Activated naive CD8-positive, alpha-beta T cell treated with anti-CD3 and anti-CD28 coated beads, Interleukin-2, amount 10 ng/mL, durations not matched to agents 7 days and 5 days (primary cell): ENCODE measurements around the gene SULT1A3. TPM values are rescaled to one million over a fixed set of nuclear protein-coding genes. Genes with fewer than 3 reads are reported as not detected.

ENCODE experiments used
- total RNA-seq, 2 experiments: library from RNA; stranded (reverse); gene quantifications; one replicate each; pipeline ENCODE4 v1.2.3, GENCODE V29; 2021

Gene SULT1A3
- total RNA-seq, 2 experiments from 2014 or later, result 31.8 to 32.3 TPM

Other genes starting within 250 kb of the SULT1A3 start
- gene TMEM219, start 237.2 kb upstream of the SULT1A3 start, total RNA-seq, result 10 to 100 TPM; 67.8 to 74.5 TPM
- 10 to 100 TPM; 51.6 to 53.4 TPM for gene TAOK2, start 225.4 kb upstream of the SULT1A3 start, total RNA-seq
- 10 to 100 TPM; 35.1 to 37.3 TPM for gene HIRIP3, start 203.6 kb upstream of the SULT1A3 start, total RNA-seq
- gene INO80E, start 203.0 kb upstream of the SULT1A3 start, total RNA-seq, result 100 to 1,000 TPM; 113 to 118 TPM
- not detected for gene DOC2A, start 188.2 kb upstream of the SULT1A3 start, total RNA-seq
- not detected for gene C16orf92, start 176.1 kb upstream of the SULT1A3 start, total RNA-seq
- 1 to 10 TPM; 3.9 to 5.5 TPM for gene TLCD3B, start 168.0 kb upstream of the SULT1A3 start, total RNA-seq
- 1,000 to 10,000 TPM; 1,486 to 1,632 TPM for gene ALDOA, start 133.5 kb upstream of the SULT1A3 start, total RNA-seq
- gene PPP4C, start 123.3 kb upstream of the SULT1A3 start, total RNA-seq, result 100 to 1,000 TPM; 123 to 133 TPM
- 1 to 10 TPM; 2.4 to 3.0 TPM for gene TBX6, start 107.3 kb upstream of the SULT1A3 start, total RNA-seq
- 100 to 1,000 TPM; 135 to 139 TPM for gene YPEL3, start 103.0 kb upstream of the SULT1A3 start, total RNA-seq
- 10 to 100 TPM; 14.3 to 18.6 TPM for gene GDPD3, start 85.7 kb upstream of the SULT1A3 start, total RNA-seq
- gene MAPK3, start 76.0 kb upstream of the SULT1A3 start, total RNA-seq, result 10 to 100 TPM; 77.6 to 81.4 TPM
- 1,000 to 10,000 TPM; 1,426 to 1,488 TPM for gene CORO1A, start 15.7 kb upstream of the SULT1A3 start, total RNA-seq
- gene BOLA2B, start 5.6 kb upstream of the SULT1A3 start, total RNA-seq, result 100 to 1,000 TPM; 122 to 145 TPM
- gene SLX1A, start 5.4 kb upstream of the SULT1A3 start, total RNA-seq, result 100 to 1,000 TPM in 1 of 2 experiments, 10 to 100 TPM in 1; 59.7 to 121 TPM
- gene NPIPB13, start 49.2 kb downstream of the SULT1A3 start, total RNA-seq, result 10 to 100 TPM; 19.0 to 30.7 TPM
- gene CD2BP2, start 156.1 kb downstream of the SULT1A3 start, total RNA-seq, result 10 to 100 TPM; 71.3 to 72.5 TPM
- 10 to 100 TPM; 63.6 to 69.8 TPM for gene TBC1D10B, start 171.2 kb downstream of the SULT1A3 start, total RNA-seq
- 1 to 10 TPM in 1 of 2 experiments, not detected in 1; 1.7 TPM for gene MYL11, start 175.5 kb downstream of the SULT1A3 start, total RNA-seq
- gene SEPTIN1, start 183.3 kb downstream of the SULT1A3 start, total RNA-seq, result 100 to 1,000 TPM; 293 to 318 TPM
- gene ZNF48, start 196.2 kb downstream of the SULT1A3 start, total RNA-seq, result 10 to 100 TPM; 14.4 to 15.5 TPM
- gene ZNF771, start 208.4 kb downstream of the SULT1A3 start, total RNA-seq, result 1 to 10 TPM; 4.8 to 5.6 TPM
- gene DCTPP1, start 230.8 kb downstream of the SULT1A3 start, total RNA-seq, result 10 to 100 TPM; 52.2 to 52.8 TPM
- 10 to 100 TPM; 59.4 to 59.8 TPM for gene SEPHS2, start 246.6 kb downstream of the SULT1A3 start, total RNA-seq